BE2C (cell line): Measurements from ENCODE around the gene MED23.

ENCODE experiments used
- DNase-seq: peaks from one replicate; pipeline ENCODE4 v3.0.0-alpha.2; 2020
- H3K27me3 ChIP-seq: fragments of 250-450 bp; sonication (Bioruptor Pico); 2 replicates; pipeline ENCODE4 v1.5.1; 2020; ENCODE audit warnings: mild to moderate bottlenecking
- H3K36me3 ChIP-seq: fragments of 250-450 bp; sonication (Bioruptor Pico); 2 replicates; pipeline ENCODE4 v1.5.1; 2020; ENCODE audit warnings: mild to moderate bottlenecking
- H3K4me1 ChIP-seq: fragments of 250-450 bp; sonication (Bioruptor Pico); 2 replicates; pipeline ENCODE4 v1.5.1; 2020
- H3K4me3 ChIP-seq: 2 replicates; pipeline ENCODE4 v1.5.1; 2011; ENCODE audit warnings: low read depth, low read length
- H3K9me3 ChIP-seq: fragments of 250-450 bp; sonication (Bioruptor Pico); 2 replicates; pipeline ENCODE4 v1.5.1; 2020
- CTCF ChIP-seq: IDR thresholded peaks from 2 replicates; pipeline ENCODE4 v1.5.1; 2012; ENCODE audit warnings: mild to moderate bottlenecking, low read depth, low read length

MED23 gene

GRCh38 chr6:131658287-131658686 is 30.2 kb upstream of the MED23 start:
- no peaks in the 10 kb centered on the region for H3K27me3 ChIP-seq
- no peak for TF ChIP-seq CTCF

DNA sequence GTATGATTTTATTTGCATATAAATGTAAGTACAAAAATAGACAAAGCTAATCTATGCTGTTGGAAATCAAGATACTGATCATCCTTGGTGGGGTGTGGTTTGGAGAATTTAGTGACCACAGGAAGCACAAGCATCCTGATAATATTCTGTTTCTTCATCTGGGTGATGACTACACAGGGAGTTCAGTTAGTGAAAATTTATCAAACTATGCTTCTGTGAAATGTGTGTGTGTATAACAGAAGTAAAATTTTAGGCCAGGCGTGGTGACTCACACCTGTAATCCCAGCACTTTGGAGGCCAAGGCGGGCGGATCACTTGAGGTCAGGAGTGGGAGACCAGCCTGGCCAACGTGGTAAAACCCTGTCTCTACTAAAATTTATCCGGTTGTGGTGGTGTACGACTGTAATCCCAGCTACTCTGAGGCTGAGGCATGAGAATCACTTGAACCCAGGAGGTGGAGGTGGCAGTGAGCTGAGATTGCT is 29.6 kb upstream of the MED23 start:
- Histone ChIP-seq H3K36me3 (no peaks in the 10 kb centered on the region), H3K4me3 (no peak overlapping the region), H3K9me3 (no peaks in the 10 kb centered on the region), H3K27me3 (no peaks in the 10 kb centered on the region), H3K4me1 (no peaks in the 10 kb centered on the region)
- no peak for DNase-seq
- no peak for TF ChIP-seq CTCF

More at GRCh38 chr6:131658287-131658686, 30.2 kb upstream of the MED23 start:
- H3K36me3 ChIP-seq: no peaks in the 10 kb centered on the region
- no peaks in the 10 kb centered on the region for H3K9me3 ChIP-seq
- no peak for DNase-seq
- H3K4me3 ChIP-seq: no peak overlapping the region
- H3K4me1 ChIP-seq: no peaks in the 10 kb centered on the region

DNA sequence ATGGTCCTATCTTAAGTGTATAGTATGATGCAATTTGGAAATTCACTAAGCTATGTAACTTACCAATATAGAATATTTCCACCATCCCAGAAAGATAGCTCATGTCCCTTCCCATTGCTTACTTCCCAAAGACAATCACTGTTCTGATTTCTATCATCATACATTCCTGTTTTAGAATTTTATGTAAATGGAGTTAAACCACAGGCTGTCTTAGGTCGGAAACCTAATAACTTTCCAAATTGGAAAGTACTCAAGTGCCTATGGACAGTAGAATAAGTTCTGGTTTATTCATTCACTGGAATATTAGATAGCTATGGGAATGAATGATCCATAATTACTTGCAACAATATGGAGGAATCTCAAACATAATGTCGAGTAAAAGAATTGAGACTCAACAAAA is 29.2 kb upstream of the MED23 start:
- H3K27me3 ChIP-seq: no peaks in the 10 kb centered on the region
- no peak overlapping the region for H3K4me3 ChIP-seq
- DNase-seq: no peak
- H3K36me3 ChIP-seq: no peaks in the 10 kb centered on the region
- H3K9me3 ChIP-seq: no peaks in the 10 kb centered on the region
- TF ChIP-seq CTCF: no peak
- H3K4me1 ChIP-seq: no peaks in the 10 kb centered on the region

DNA sequence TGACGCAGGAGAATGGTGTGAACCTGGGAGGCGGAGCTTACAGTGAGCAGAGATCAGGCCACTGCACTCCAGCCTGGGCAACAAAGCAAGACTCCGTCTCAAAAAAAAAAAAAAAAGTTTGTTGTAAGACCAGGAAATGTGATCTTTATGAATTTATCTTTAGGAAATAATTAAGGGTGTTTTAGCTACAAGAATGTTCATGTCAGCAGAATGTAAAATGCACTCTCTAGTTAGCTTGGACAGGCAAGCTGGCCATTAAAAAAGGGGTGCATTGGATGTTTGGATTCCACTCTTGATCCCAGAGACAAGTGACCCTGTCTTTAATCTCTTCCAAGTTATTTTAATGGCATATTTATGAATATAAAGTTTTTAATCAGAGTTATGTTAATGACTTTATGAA is 28.6 kb upstream of the MED23 start:
- no peak for TF ChIP-seq CTCF
- Histone ChIP-seq H3K4me3 (no peak overlapping the region), H3K36me3 (no peaks in the 10 kb centered on the region)

DNA sequence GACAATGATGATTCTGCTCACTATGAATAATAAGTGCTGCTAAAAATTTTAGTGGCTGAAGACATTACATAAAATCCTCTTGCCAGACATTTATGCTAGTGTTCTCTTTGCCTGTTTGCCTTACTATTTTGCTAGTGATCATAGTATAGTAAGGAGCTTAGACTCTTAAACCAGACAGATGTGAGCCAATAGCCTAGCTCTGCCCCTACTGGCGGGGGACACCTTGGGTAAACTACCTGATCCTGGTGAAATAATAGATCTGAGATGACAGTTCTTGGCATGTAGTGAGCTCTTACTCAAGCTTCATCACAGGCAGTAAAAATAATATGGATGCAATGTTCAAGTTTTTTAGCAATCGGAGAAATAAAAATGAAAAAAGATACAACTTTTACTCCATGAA is 27.9 kb upstream of the MED23 start:
- DNase-seq: no peak
- no peak for TF ChIP-seq CTCF
- H3K4me1 ChIP-seq: no peaks in the 10 kb centered on the region
- H3K36me3 ChIP-seq: no peaks in the 10 kb centered on the region
- no peak overlapping the region for H3K4me3 ChIP-seq
- H3K27me3 ChIP-seq: no peaks in the 10 kb centered on the region
- H3K9me3 ChIP-seq: no peaks in the 10 kb centered on the region

More for the DNA sequence above, 28.6 kb upstream of the MED23 start:
- Histone ChIP-seq H3K4me1 (no peaks in the 10 kb centered on the region), H3K27me3 (no peaks in the 10 kb centered on the region), H3K9me3 (no peaks in the 10 kb centered on the region)
- no peak for DNase-seq

- H3K4me1 ChIP-seq: no peaks in the 10 kb centered on the region
- TF ChIP-seq CTCF: no peak
- no peaks in the 10 kb centered on the region for H3K9me3 ChIP-seq
- no peaks in the 10 kb centered on the region for H3K36me3 ChIP-seq
- no peaks in the 10 kb centered on the region for H3K27me3 ChIP-seq
- H3K4me3 ChIP-seq: no peak overlapping the region
- DNase-seq: no peak
Observed at GRCh38 chr6:131655387-131655786, 27.3 kb upstream of the MED23 start.
